HepG2 (cell line): ENCODE measurements around the gene WBP1. TPM values are rescaled to one million over a fixed set of nuclear protein-coding genes. Genes with fewer than 3 reads are reported as not detected.

Experiments used
- ATAC-seq: fragments of 200-7000 bp; cut with Tn5 transposase; 3 replicates; pipeline ENCODE4 v1.9.1; 2020; ENCODE audit warnings: mild to moderate bottlenecking, moderate library complexity
- BruUV-seq: library from RNA; stranded (reverse); fragments of 400-500 nt; replicated peaks from 2 replicates; lab custom pipeline; 2021; lab: Mats Ljungman, UMichigan
- CTCF ChIA-PET: fragments of 300-600 bp; formaldehyde crosslinking; extraction: SDS; loops from one replicate; lab custom pipeline; 2021; ENCODE audit warnings: low total read pairs, inconsistent platforms, low intra/inter-chr PET ratio; lab: Yijun Ruan, JAX
- POLR2A ChIA-PET: fragments of 350-600 bp; sonication (Branson Sonifier 250); formaldehyde crosslinking; loops from one replicate; lab custom pipeline; 2020; ENCODE audit warnings: antibody characterized with exemption, inconsistent platforms; lab: Yijun Ruan, JAX
- DNase-seq: peaks from one replicate; pipeline ENCODE4 v3.0.0-alpha.2; 2015; ENCODE audit warnings: low spot score
- FAIRE-seq: peaks from 3 replicates; lab custom pipeline; 2011; peaks lifted over from hg19 to GRCh38; lab: Jason Lieb, UNC
- H2AFZ ChIP-seq: one replicate; pipeline ENCODE4 v1.6.1; 2011; ENCODE audit warnings: low read length, inconsistent platforms
- H3K27ac ChIP-seq: fragments of 300-600 bp; 3 replicates; pipeline ENCODE4 v1.8.0; 2011; ENCODE audit warnings: mixed run types, mild to moderate bottlenecking, mixed read lengths, low read length, inconsistent platforms; ENCODE audit not compliant: insufficient read depth; ENCODE audit errors: extremely low read length
- H3K27me3 ChIP-seq, 2 experiments: fragments of 200-600 bp in 1 of 2; 2 replicates in 1 of 2; 3 replicates in 1 of 2; pipeline versions ENCODE4 v1.6.0 to v1.8.0; 2011; ENCODE audit warnings: low read length in 2 of 2, mild to moderate bottlenecking in 2 of 2, moderate library complexity in 2 of 2, inconsistent platforms in 1 of 2; ENCODE audit not compliant: insufficient read depth in 2 of 2, control insufficient read depth in 1 of 2
- H3K36me3 ChIP-seq, 2 experiments: fragments of 200-600 bp in 1 of 2; replicated peaks in 1 of 2; 2 replicates in 1 of 2; 3 replicates in 1 of 2; pipeline versions ENCODE4 v1.5.1 to v1.8.0; 2011; ENCODE audit warnings: low read length in 2 of 2, inconsistent platforms in 1 of 2; ENCODE audit not compliant: insufficient read depth in 2 of 2, control insufficient read depth in 1 of 2
- H3K4me1 ChIP-seq: 2 replicates; pipeline ENCODE4 v1.5.1; 2012; ENCODE audit warnings: low read length, inconsistent platforms; ENCODE audit not compliant: insufficient read depth
- H3K4me2 ChIP-seq: 2 replicates; pipeline ENCODE4 v1.6.0; 2011; ENCODE audit warnings: low read depth, low read length, inconsistent platforms
- H3K4me3 ChIP-seq, 3 experiments: fragments of 200-600 bp in 1 of 3; sonication (generic), shearing (Covaris generic) in 1 of 3; replicated peaks in 1 of 3; 2 replicates each; pipeline ENCODE4 v1.5.1; 2011 to 2016; ENCODE audit warnings: low read length in 3 of 3, inconsistent platforms in 2 of 3, low read depth in 2 of 3, mild to moderate bottlenecking in 2 of 3, control low read depth in 1 of 3, mixed read lengths in 1 of 3; ENCODE audit not compliant: insufficient read depth in 1 of 3
- H3K79me2 ChIP-seq: one replicate; pipeline ENCODE4 v1.6.1; 2011; ENCODE audit warnings: low read length, inconsistent platforms; ENCODE audit not compliant: insufficient read depth
- H3K9ac ChIP-seq: 2 replicates; pipeline ENCODE4 v1.6.0; 2011; ENCODE audit warnings: mild to moderate bottlenecking, low read depth, low read length, inconsistent platforms; ENCODE audit not compliant: insufficient read depth
- H3K9me3 ChIP-seq: 2 replicates; pipeline ENCODE4 v1.5.1; 2012; ENCODE audit warnings: mild to moderate bottlenecking, low read length
- H4K20me1 ChIP-seq: 2 replicates; pipeline ENCODE4 v1.6.0; 2011; ENCODE audit warnings: inconsistent platforms, mild to moderate bottlenecking, low read length, moderate library complexity; ENCODE audit not compliant: insufficient read depth
- GABPB1 ChIP-seq: IDR thresholded peaks from 2 replicates; pipeline ENCODE4 v1.6.1; 2016; ENCODE audit warnings: mild to moderate bottlenecking, missing genetic modification reagents, moderate library complexity, missing compliant biosample characterization
- HNRNPLL ChIP-seq: fragments of 200-400 bp; formaldehyde crosslinking; IDR thresholded peaks from 2 replicates; pipeline ENCODE4 v1.6.1; 2017; ENCODE audit warnings: mild to moderate bottlenecking, low read depth, low read length; ENCODE audit not compliant: poor library complexity, severe bottlenecking
- MATR3 ChIP-seq: sonication (generic); formaldehyde crosslinking; IDR thresholded peaks from 2 replicates; pipeline ENCODE4 v1.4.0; 2020; ENCODE audit warnings: missing genetic modification reagents
- NFE2L2 ChIP-seq: fragments of 150-350 bp; IDR thresholded peaks from 2 replicates; pipeline ENCODE4 v1.6.1; 2014; ENCODE audit warnings: low read length
- ZKSCAN1 ChIP-seq: fragments of 150-350 bp; IDR thresholded peaks from 2 replicates; pipeline ENCODE4 v1.6.1; 2014; ENCODE audit warnings: low read length
- ZNF776 ChIP-seq: sonication (generic); formaldehyde crosslinking; IDR thresholded peaks from 2 replicates; pipeline ENCODE4 v1.4.0; 2020; ENCODE audit warnings: mild to moderate bottlenecking, missing genetic modification reagents
- WGBS: methylation state at CpG from one replicate; pipeline ENCODE4 v1.1.6; 2017; ENCODE audit warnings: low lambda C conversion rate; 5-methylcytosine and 5-hydroxymethylcytosine counted together
- in situ Hi-C: cut with HindIII; loops from 2 replicates; pipeline ENCODE4 v1.10.0; 2017; ENCODE audit warnings: low pct_unique_long_range_greater_than_20kb; ENCODE audit not compliant: extremely low pct_ligation_motif_present
- intact Hi-C: fragments of 100-400 bp; cut with micrococcal nuclease; formaldehyde crosslinking; loops from one replicate; pipeline ENCODE4 v1.10.0; 2022; ENCODE audit not compliant: unreplicated experiment
- polyA plus RNA-seq, 8 experiments: library from polyadenylated mRNA; depleted of rRNA in 3 of 8; stranded (reverse) in 7 of 8; unstranded in 1 of 8; fragments of >200 nt; fragmentation: Illumina TruSeq in 4 of 8; extraction: Trizol in 4 of 8; gene quantifications; 2 replicates each; pipeline versions ENCODE4 v1.2.1 to v1.2.3, GENCODE V29; 2011 to 2016; ENCODE audit warnings: low read depth in 4 of 8, missing spikeins in 1 of 8, mixed read lengths in 1 of 8; ENCODE audit not compliant: insufficient read depth in 1 of 8
- total RNA-seq, 5 experiments: library from RNA; depleted of rRNA; stranded (reverse); fragments of >200 nt; fragmentation: Illumina TruSeq; extraction: Trizol; gene quantifications; 2 replicates each; pipeline ENCODE4 v1.2.3, GENCODE V29; 2016; ENCODE audit warnings: low read depth in 1 of 5
- TF ChIP-seq, protein P1 (sequence below): sonication (generic); formaldehyde crosslinking; IDR thresholded peaks from 2 replicates; pipeline ENCODE4 v1.5.0; 2020; ENCODE audit warnings: missing genetic modification reagents

The WBP1 gene
- total and polyA plus RNA-seq, 2 of the 13 experiments (the other 11 are each of a cell fraction or from before 2014, with no cell fraction given), result 38.8 to 85.7 TPM

DNA sequence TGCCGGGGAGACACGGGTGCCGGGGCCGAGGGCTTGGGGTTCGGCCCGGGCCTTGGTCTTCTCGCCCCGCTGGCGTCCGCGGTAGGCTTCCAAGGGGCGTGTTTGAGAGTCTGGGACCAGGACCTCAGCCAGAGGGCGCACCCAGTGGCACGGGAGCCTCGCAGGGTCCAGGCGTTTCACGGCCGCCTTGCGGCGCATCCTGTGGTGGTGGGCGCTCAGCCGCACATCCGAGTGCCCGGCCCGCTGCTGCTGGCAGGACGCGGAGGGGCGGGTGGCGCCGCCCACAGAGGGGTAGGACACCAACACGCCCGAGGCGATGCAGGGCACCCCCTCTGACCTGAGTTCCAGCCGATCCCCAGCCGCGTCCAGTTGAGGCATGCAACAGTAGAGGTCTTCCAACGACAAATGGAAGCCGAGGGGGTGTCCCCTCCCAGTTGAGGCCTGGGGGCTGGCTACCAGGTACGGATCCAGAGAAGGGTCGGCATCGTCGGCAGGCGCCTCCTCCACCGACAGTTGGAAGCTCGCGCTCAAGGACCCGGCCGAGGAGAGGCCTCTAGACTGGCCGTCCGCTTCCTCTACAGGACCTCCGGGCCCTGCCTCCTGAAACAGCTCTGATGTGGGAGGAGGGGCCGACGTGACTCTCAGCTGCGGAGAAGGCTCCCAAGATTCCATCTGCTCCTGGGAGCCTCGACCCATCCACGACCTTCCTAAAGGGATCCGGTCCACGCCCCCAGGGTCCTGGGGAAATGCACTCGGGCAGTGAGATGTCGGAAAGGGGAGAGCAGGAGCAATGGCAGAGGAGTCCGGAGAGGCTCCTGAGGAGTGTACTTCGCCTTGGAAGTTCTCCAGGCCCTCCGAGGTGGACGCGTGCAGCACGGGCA is 43.1 kb upstream of the WBP1 start:
- no peaks in the 10 kb centered on the region for H4K20me1 ChIP-seq
- H3K27me3 ChIP-seq, result peaks cover 0 to 7% of the 10 kb centered on the region in 2 experiments; a peak in 3 of 5 replicates
- H3K79me2 ChIP-seq, result no peaks in the 10 kb centered on the region
- no peak overlapping the region for H3K27ac ChIP-seq
- no peak for DNase-seq
- H3K36me3 ChIP-seq, result no peaks in the 10 kb centered on the region
- no peak overlapping the region for H3K4me2 ChIP-seq
- intact Hi-C loops, result no loop called here
- no peak overlapping the region for H3K4me3 ChIP-seq
- no TSS peak for BruUV-seq
- in situ Hi-C loops, result no loop called here
- no peaks in the 10 kb centered on the region for H3K9me3 ChIP-seq
- ATAC-seq, result no peak
- FAIRE-seq, result no peak
- peaks cover 29% of the 10 kb centered on the region for H3K4me1 ChIP-seq
- TF ChIP-seq GABPB1 (CRISPR knock-in tag), result peak; percentile 20; the same call in 1 of the 2 replicates
- TF ChIP-seq, protein P1, sequence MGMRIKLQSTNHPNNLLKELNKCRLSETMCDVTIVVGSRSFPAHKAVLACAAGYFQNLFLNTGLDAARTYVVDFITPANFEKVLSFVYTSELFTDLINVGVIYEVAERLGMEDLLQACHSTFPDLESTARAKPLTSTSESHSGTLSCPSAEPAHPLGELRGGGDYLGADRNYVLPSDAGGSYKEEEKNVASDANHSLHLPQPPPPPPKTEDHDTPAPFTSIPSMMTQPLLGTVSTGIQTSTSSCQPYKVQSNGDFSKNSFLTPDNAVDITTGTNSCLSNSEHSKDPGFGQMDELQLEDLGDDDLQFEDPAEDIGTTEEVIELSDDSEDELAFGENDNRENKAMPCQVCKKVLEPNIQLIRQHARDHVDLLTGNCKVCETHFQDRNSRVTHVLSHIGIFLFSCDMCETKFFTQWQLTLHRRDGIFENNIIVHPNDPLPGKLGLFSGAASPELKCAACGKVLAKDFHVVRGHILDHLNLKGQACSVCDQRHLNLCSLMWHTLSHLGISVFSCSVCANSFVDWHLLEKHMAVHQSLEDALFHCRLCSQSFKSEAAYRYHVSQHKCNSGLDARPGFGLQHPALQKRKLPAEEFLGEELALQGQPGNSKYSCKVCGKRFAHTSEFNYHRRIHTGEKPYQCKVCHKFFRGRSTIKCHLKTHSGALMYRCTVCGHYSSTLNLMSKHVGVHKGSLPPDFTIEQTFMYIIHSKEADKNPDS, result no peak
- no peak overlapping the region for H3K9ac ChIP-seq
- ChIA-PET POLR2A (no interaction called here), CTCF (no interaction called here)
- no peak overlapping the region for H2AFZ ChIP-seq
- WGBS, result 85% methylated on average over 51 of the region's 66 CpGs

DNA sequence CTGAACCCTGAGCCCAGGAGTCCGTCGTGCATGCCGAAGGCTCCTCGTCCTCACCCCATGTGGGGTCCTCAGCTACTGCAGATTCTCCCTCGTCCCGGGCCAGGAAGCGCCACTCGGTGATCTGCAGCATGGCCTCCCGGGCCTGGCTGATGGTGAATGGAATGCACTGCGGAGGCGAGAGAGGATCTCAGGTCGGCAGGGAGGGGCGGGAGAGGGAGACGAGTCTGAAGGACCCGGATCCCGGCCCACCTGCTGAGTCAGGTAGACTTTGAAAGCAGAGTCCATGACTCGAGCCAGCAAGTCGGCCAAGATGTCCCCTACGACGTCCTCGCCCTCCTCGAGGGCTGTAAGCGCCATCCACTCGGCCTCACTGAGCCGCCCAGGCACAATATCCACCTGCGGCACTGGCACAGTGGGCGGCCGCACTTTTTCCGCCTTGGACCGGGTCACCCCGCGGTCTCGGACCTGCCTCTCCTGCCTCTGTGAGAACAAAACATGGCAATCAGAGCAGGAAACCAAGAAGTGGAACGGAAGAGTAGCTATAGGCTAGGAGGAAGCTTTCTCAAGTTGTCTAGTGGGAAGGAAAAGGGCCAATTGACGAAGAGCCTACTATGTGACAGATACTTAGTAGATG is 42.4 kb upstream of the WBP1 start:
- no peak overlapping the region for H2AFZ ChIP-seq
- in situ Hi-C loops, result no loop called here
- H3K36me3 ChIP-seq, result no peaks in the 10 kb centered on the region
- ChIA-PET POLR2A (no interaction called here), CTCF (no interaction called here)
- no peak overlapping the region for H3K4me2 ChIP-seq
- intact Hi-C loops, result no loop called here
- H3K27me3 ChIP-seq, result peaks cover 0 to 10% of the 10 kb centered on the region in 2 experiments; a peak in 3 of 5 replicates
- BruUV-seq, result no TSS peak
- H3K79me2 ChIP-seq, result no peaks in the 10 kb centered on the region
- FAIRE-seq (no peak), ATAC-seq (no peak), DNase-seq (no peak)
- H4K20me1 ChIP-seq, result no peaks in the 10 kb centered on the region
- H3K27ac ChIP-seq, result no peak overlapping the region
- H3K9me3 ChIP-seq, result no peaks in the 10 kb centered on the region
- H3K4me1 ChIP-seq, result peaks cover 36% of the 10 kb centered on the region
- 63% methylated on average over 35 of the region's 35 CpGs for WGBS
- H3K9ac ChIP-seq, result no peak overlapping the region
- TF ChIP-seq ZKSCAN1 (0 out of 2 replicates have a peak, but pooled peaks have one; percentile 30), MATR3 (no peak), HNRNPLL (peak; percentile 19), NFE2L2 (no peak), ZNF776 (CRISPR knock-in tag) (0 out of 2 replicates have a peak, but pooled peaks have one; percentile 51)
- TF ChIP-seq, all 625 proteins: peak for 3
- no peak overlapping the region for H3K4me3 ChIP-seq
